Measurements from ENCODE around the gene SCYL1. TPM values are rescaled to one million over a fixed set of nuclear protein-coding genes. Genes with fewer than 3 reads are reported as not detected.

The SCYL1 gene
- total and polyA plus RNA-seq, 2 experiments from 2014 or later = 52.7 to 66.1 TPM

Small RNA genes lying within 50 kb of the gene (small RNA-seq; reads per million reads assigned to genes)
- gene AP001362.1 (ENCODE audit: low replicate concordance) = not detected
- gene RF01684 (ENCODE audit: low replicate concordance) = not detected

Other genes with a start within 250 kb of the SCYL1 start
- 17.7 and 19.0 TPM in 2 replicates for gene CDC42EP2, start 210.2 kb upstream of the SCYL1 start, total RNA-seq (2014; rRNA removed; shearing (Covaris generic))
- gene CDC42EP2, start 210.2 kb upstream of the SCYL1 start, polyA plus RNA-seq (2016; fragmentation: Nextera tagmentation; extraction: Ambion mirVana) = 16.1 and 18.2 TPM in 2 replicates
- 54.1 and 59.0 TPM in 2 replicates for gene DPF2, start 191.2 kb upstream of the SCYL1 start, total RNA-seq (2014; rRNA removed; shearing (Covaris generic))
- gene DPF2, start 191.2 kb upstream of the SCYL1 start, polyA plus RNA-seq (2016; fragmentation: Nextera tagmentation; extraction: Ambion mirVana) = 64.3 and 66.4 TPM in 2 replicates
- gene TIGD3, start 170.3 kb upstream of the SCYL1 start, total RNA-seq (2014; rRNA removed; shearing (Covaris generic)) = 3.0 and 3.5 TPM in 2 replicates
- 1.2 and 1.5 TPM in 2 replicates for gene TIGD3, start 170.3 kb upstream of the SCYL1 start, polyA plus RNA-seq (2016; fragmentation: Nextera tagmentation; extraction: Ambion mirVana)
- gene SLC25A45, start 142.4 kb upstream of the SCYL1 start, total RNA-seq (2014; rRNA removed; shearing (Covaris generic)) = 0.10 and 0.35 TPM in 2 replicates
- gene SLC25A45, start 142.4 kb upstream of the SCYL1 start, polyA plus RNA-seq (2016; fragmentation: Nextera tagmentation; extraction: Ambion mirVana) = 0.74 and 0.89 TPM in 2 replicates
- gene FRMD8, start 138.4 kb upstream of the SCYL1 start, total RNA-seq (2014; rRNA removed; shearing (Covaris generic)) = 35.4 and 41.4 TPM in 2 replicates
- gene FRMD8, start 138.4 kb upstream of the SCYL1 start, polyA plus RNA-seq (2016; fragmentation: Nextera tagmentation; extraction: Ambion mirVana) = 6.2 and 7.0 TPM in 2 replicates
- 6.3 and 7.2 TPM in 2 replicates for gene NEAT1, start 102.3 kb upstream of the SCYL1 start, total RNA-seq (2014; rRNA removed; shearing (Covaris generic))
- gene NEAT1, start 102.3 kb upstream of the SCYL1 start, polyA plus RNA-seq (2016; fragmentation: Nextera tagmentation; extraction: Ambion mirVana) = 3.6 and 5.3 TPM in 2 replicates
- gene MALAT1, start 26.0 kb upstream of the SCYL1 start, total RNA-seq (2014; rRNA removed; shearing (Covaris generic)) = 1,789 and 2,206 TPM in 2 replicates
- 4,618 and 6,020 TPM in 2 replicates for gene MALAT1, start 26.0 kb upstream of the SCYL1 start, polyA plus RNA-seq (2016; fragmentation: Nextera tagmentation; extraction: Ambion mirVana)
- 29.2 and 29.8 TPM in 2 replicates for gene LTBP3, start 33.3 kb downstream of the SCYL1 start, total RNA-seq (2014; rRNA removed; shearing (Covaris generic))
- 9.5 and 11.9 TPM in 2 replicates for gene LTBP3, start 33.3 kb downstream of the SCYL1 start, polyA plus RNA-seq (2016; fragmentation: Nextera tagmentation; extraction: Ambion mirVana)
- gene ZNRD2, start 45.4 kb downstream of the SCYL1 start, total RNA-seq (2014; rRNA removed; shearing (Covaris generic)) = 78.1 and 78.6 TPM in 2 replicates
- 140 and 148 TPM in 2 replicates for gene ZNRD2, start 45.4 kb downstream of the SCYL1 start, polyA plus RNA-seq (2016; fragmentation: Nextera tagmentation; extraction: Ambion mirVana)
- gene FAM89B, start 47.5 kb downstream of the SCYL1 start, total RNA-seq (2014; rRNA removed; shearing (Covaris generic)) = 16.0 and 18.2 TPM in 2 replicates
- gene FAM89B, start 47.5 kb downstream of the SCYL1 start, polyA plus RNA-seq (2016; fragmentation: Nextera tagmentation; extraction: Ambion mirVana) = 13.0 and 13.9 TPM in 2 replicates
- 10.9 and 12.6 TPM in 2 replicates for gene EHBP1L1, start 51.0 kb downstream of the SCYL1 start, total RNA-seq (2014; rRNA removed; shearing (Covaris generic))
- gene EHBP1L1, start 51.0 kb downstream of the SCYL1 start, polyA plus RNA-seq (2016; fragmentation: Nextera tagmentation; extraction: Ambion mirVana) = 1.4 and 2.9 TPM in 2 replicates
- not detected in 2 replicates for gene KCNK7, start 70.7 kb downstream of the SCYL1 start, total RNA-seq (2014; rRNA removed; shearing (Covaris generic))
- 0.24 and 0.60 TPM in 2 replicates for gene KCNK7, start 70.7 kb downstream of the SCYL1 start, polyA plus RNA-seq (2016; fragmentation: Nextera tagmentation; extraction: Ambion mirVana)
- gene MAP3K11, start 89.1 kb downstream of the SCYL1 start, total RNA-seq (2014; rRNA removed; shearing (Covaris generic)) = 32.8 and 38.6 TPM in 2 replicates
- gene MAP3K11, start 89.1 kb downstream of the SCYL1 start, polyA plus RNA-seq (2016; fragmentation: Nextera tagmentation; extraction: Ambion mirVana) = 19.8 and 20.8 TPM in 2 replicates
- 41.2 and 52.2 TPM in 2 replicates for gene PCNX3, start 90.7 kb downstream of the SCYL1 start, total RNA-seq (2014; rRNA removed; shearing (Covaris generic))
- gene PCNX3, start 90.7 kb downstream of the SCYL1 start, polyA plus RNA-seq (2016; fragmentation: Nextera tagmentation; extraction: Ambion mirVana) = 7.3 and 8.7 TPM in 2 replicates
- 54.6 and 56.7 TPM in 2 replicates for gene SIPA1, start 113.0 kb downstream of the SCYL1 start, total RNA-seq (2014; rRNA removed; shearing (Covaris generic))
- gene SIPA1, start 113.0 kb downstream of the SCYL1 start, polyA plus RNA-seq (2016; fragmentation: Nextera tagmentation; extraction: Ambion mirVana) = 50.1 and 75.5 TPM in 2 replicates
- 17.0 and 22.8 TPM in 2 replicates for gene RELA, start 137.8 kb downstream of the SCYL1 start, total RNA-seq (2014; rRNA removed; shearing (Covaris generic))
- gene RELA, start 137.8 kb downstream of the SCYL1 start, polyA plus RNA-seq (2016; fragmentation: Nextera tagmentation; extraction: Ambion mirVana) = 12.9 and 18.5 TPM in 2 replicates
- 33.3 and 40.4 TPM in 2 replicates for gene KAT5, start 187.2 kb downstream of the SCYL1 start, total RNA-seq (2014; rRNA removed; shearing (Covaris generic))
- 34.6 and 34.8 TPM in 2 replicates for gene KAT5, start 187.2 kb downstream of the SCYL1 start, polyA plus RNA-seq (2016; fragmentation: Nextera tagmentation; extraction: Ambion mirVana)
- 37.8 and 70.8 TPM in 2 replicates for gene RNASEH2C, start 195.7 kb downstream of the SCYL1 start, total RNA-seq (2014; rRNA removed; shearing (Covaris generic))
- gene RNASEH2C, start 195.7 kb downstream of the SCYL1 start, polyA plus RNA-seq (2016; fragmentation: Nextera tagmentation; extraction: Ambion mirVana) = 73.2 and 74.8 TPM in 2 replicates